Activated CD8-positive, alpha-beta memory T cell treated with anti-CD3 and anti-CD28 coated beads, Interleukin-2, amount 50 U/mL, for 1 hour (primary cell): ENCODE results near the gene STX12.
"Not testable (repeated sequence)": the region's sequence is repeated elsewhere in the genome, so short reads cannot be mapped to it uniquely, and the experiment has no call there.

Source experiments
- DNase-seq: peaks from one replicate; pipeline ENCODE4 v3.0.0-alpha.2; 2020; ENCODE audit errors: extremely low read depth

The STX12 gene

GRCh38 chr1:27775336-27775735 is 2.3 kb downstream of the STX12 start:
- DNase-seq, result not testable (repeated sequence)

- DNase-seq, result not testable (repeated sequence)
Measured at GRCh38 chr1:27776276-27776675, 3.3 kb downstream of the STX12 start.

GRCh38 chr1:27778056-27778455 is 5.0 kb downstream of the STX12 start:
- DNase-seq, result no peak

GRCh38 chr1:27779122-27779521 is 6.1 kb downstream of the STX12 start:
- DNase-seq, result no peak

GRCh38 chr1:27782950-27783349 is 9.9 kb downstream of the STX12 start:
- no peak for DNase-seq

- DNase-seq, result no peak
Measured at GRCh38 chr1:27784700-27785099, 11.7 kb downstream of the STX12 start.

- no peak for DNase-seq
Measured at GRCh38 chr1:27785781-27786455, 12.9 kb downstream of the STX12 start.

- DNase-seq, result no peak
Measured at GRCh38 chr1:27787895-27788294, 14.9 kb downstream of the STX12 start.

GRCh38 chr1:27789540-27790041 is 16.6 kb downstream of the STX12 start:
- no peak for DNase-seq

- not testable (repeated sequence) for DNase-seq
Measured at GRCh38 chr1:27790270-27790669, 17.3 kb downstream of the STX12 start.

GRCh38 chr1:27795601-27796000 is 22.6 kb downstream of the STX12 start:
- DNase-seq, result no peak

GRCh38 chr1:27804791-27805190 is 31.8 kb downstream of the STX12 start:
- no peak for DNase-seq

- DNase-seq, result no peak
Measured at GRCh38 chr1:27806758-27807157, 33.7 kb downstream of the STX12 start.

- DNase-seq, result no peak
Measured at GRCh38 chr1:27807385-27807784, 34.4 kb downstream of the STX12 start.

- not testable (repeated sequence) for DNase-seq
Measured at GRCh38 chr1:27808131-27808530, 35.1 kb downstream of the STX12 start.

GRCh38 chr1:27809883-27810282 is 36.9 kb downstream of the STX12 start:
- no peak for DNase-seq

- no peak for DNase-seq
Measured at GRCh38 chr1:27811741-27812500, 38.9 kb downstream of the STX12 start.

GRCh38 chr1:27816921-27817630 is 44.1 kb downstream of the STX12 start:
- no peak for DNase-seq

- no peak for DNase-seq
Measured at GRCh38 chr1:27821761-27822315, 48.8 kb downstream of the STX12 start.

GRCh38 chr1:27823784-27824183 is 50.8 kb downstream of the STX12 start:
- no peak for DNase-seq

- no peak for DNase-seq
Measured at GRCh38 chr1:27824411-27824810, 51.4 kb downstream of the STX12 start.

- not testable (repeated sequence) for DNase-seq
Measured at GRCh38 chr1:27829339-27829960, 56.4 kb downstream of the STX12 start.
